C4-2B (cell line): ENCODE results near the gene LGR4.

Experiments
- CTCF ChIP-seq: fragments of 450-650 bp; conservative IDR thresholded peaks from 2 replicates; pipeline ENCODE4 v1.5.1; 2017; ENCODE audit warnings: mild to moderate bottlenecking
- ZFX ChIP-seq: fragments of 450-650 bp; IDR thresholded peaks from 2 replicates; pipeline ENCODE4 v1.6.1; 2017

GRCh38 chr11:27379449-27379848 lies 93.1 kb downstream of the LGR4 start:
- TF ChIP-seq CTCF (no peak), ZFX (no peak)
